ENCODE measurements around the gene PSPH. TPM values are rescaled to one million over a fixed set of nuclear protein-coding genes. Genes with fewer than 3 reads are reported as not detected.
A peak's percentile ranks its signal among the peaks of the same experiment; 100 is the strongest.
"Not testable (repeated sequence)": the region's sequence is repeated elsewhere in the genome, so short reads cannot be mapped to it uniquely, and the experiment has no call there.

The PSPH gene
- total RNA-seq, 1 experiment from 2014 or later, result 98.0 TPM

GRCh38 chr7:56063500-56063881, 12.2 kb upstream of the PSPH start:
- no peak for DNase-seq (ENCODE audit: low read depth)

- DNase-seq (ENCODE audit: low read depth), result peak; percentile 81
Measured at GRCh38 chr7:56062382-56062781, 11.1 kb upstream of the PSPH start.

GRCh38 chr7:56053993-56054392, 2.7 kb upstream of the PSPH start:
- no peak for DNase-seq (ENCODE audit: low read depth)

- no peak for DNase-seq (ENCODE audit: low read depth)
Measured at GRCh38 chr7:56053379-56053778, 2.1 kb upstream of the PSPH start.

- DNase-seq (ENCODE audit: low read depth), result no peak
Measured at GRCh38 chr7:56051053-56051338, 248 bp downstream of the PSPH start.

GRCh38 chr7:56048763-56049162, 2.5 kb downstream of the PSPH start:
- DNase-seq (ENCODE audit: low read depth), result not testable (repeated sequence)

- no peak for DNase-seq (ENCODE audit: low read depth)
Measured at GRCh38 chr7:56048245-56048644, 3.0 kb downstream of the PSPH start.

GRCh38 chr7:56047446-56048116, 3.7 kb downstream of the PSPH start:
- not testable (repeated sequence) for DNase-seq (ENCODE audit: low read depth)

- DNase-seq (ENCODE audit: low read depth), result no peak
Measured at GRCh38 chr7:56046721-56047445, 4.4 kb downstream of the PSPH start.

GRCh38 chr7:56045758-56046157, 5.5 kb downstream of the PSPH start:
- not testable (repeated sequence) for DNase-seq (ENCODE audit: low read depth)

GRCh38 chr7:56040730-56041129, 10.5 kb downstream of the PSPH start:
- DNase-seq (ENCODE audit: low read depth), result no peak

- peak; percentile 90 for DNase-seq (ENCODE audit: low read depth)
Measured at GRCh38 chr7:56033671-56034432, 17.4 kb downstream of the PSPH start.

- not testable (repeated sequence) for DNase-seq (ENCODE audit: low read depth)
Measured at GRCh38 chr7:56032578-56032977, 18.7 kb downstream of the PSPH start.

- DNase-seq (ENCODE audit: low read depth), result not testable (repeated sequence)
Measured at GRCh38 chr7:56031556-56031955, 19.7 kb downstream of the PSPH start.

GRCh38 chr7:56030340-56030739, 20.9 kb downstream of the PSPH start:
- no peak for DNase-seq (ENCODE audit: low read depth)

GRCh38 chr7:56028942-56029630, 22.2 kb downstream of the PSPH start:
- DNase-seq (ENCODE audit: low read depth), result no peak

GRCh38 chr7:56026538-56026937, 24.7 kb downstream of the PSPH start:
- no peak for DNase-seq (ENCODE audit: low read depth)

- no peak for DNase-seq (ENCODE audit: low read depth)
Measured at GRCh38 chr7:56023500-56023899, 27.7 kb downstream of the PSPH start.

- no peak for DNase-seq (ENCODE audit: low read depth)
Measured at GRCh38 chr7:56019501-56019900, 31.7 kb downstream of the PSPH start.

GRCh38 chr7:56017015-56017414, 34.2 kb downstream of the PSPH start:
- DNase-seq (ENCODE audit: low read depth), result not testable (repeated sequence)

GRCh38 chr7:56009695-56010094, 41.5 kb downstream of the PSPH start:
- DNase-seq (ENCODE audit: low read depth), result no peak

GRCh38 chr7:56007891-56008290, 43.4 kb downstream of the PSPH start:
- peak; percentile 34 for DNase-seq (ENCODE audit: low read depth)
